HepG2 (cell line): ENCODE results near the gene MCF2L. TPM values are rescaled to one million over a fixed set of nuclear protein-coding genes. Genes with fewer than 3 reads are reported as not detected.

Source experiments
- CBX5 ChIP-seq: sonication (generic); formaldehyde crosslinking; IDR thresholded peaks from 2 replicates; pipeline ENCODE4 v1.4.0; 2020; ENCODE audit warnings: missing genetic modification reagents, borderline replicate concordance
- EP300 ChIP-seq, 3 experiments: sonication (generic) in 1 of 3; formaldehyde crosslinking in 1 of 3; IDR thresholded peaks; 2 replicates each; pipeline versions ENCODE4 v1.5.1 to v1.6.1; 2011 to 2020; ENCODE audit warnings: low read depth in 2 of 3, low read length in 2 of 3, borderline replicate concordance in 1 of 3, improper control_type of control experiment in 1 of 3, mild to moderate bottlenecking in 1 of 3, missing genetic modification reagents in 1 of 3, moderate library complexity in 1 of 3
- IKZF1 ChIP-seq: fragments of 450-650 bp; IDR thresholded peaks from 2 replicates; pipeline ENCODE4 v1.7.1; 2016
- KDM3A ChIP-seq: IDR thresholded peaks from 2 replicates; pipeline ENCODE4 v1.6.1; 2018; ENCODE audit warnings: low read depth, missing compliant biosample characterization
- KDM5B ChIP-seq: sonication (generic); formaldehyde crosslinking; IDR thresholded peaks from 2 replicates; pipeline ENCODE4 v1.4.0; 2020; ENCODE audit warnings: missing genetic modification reagents, mild to moderate bottlenecking, borderline replicate concordance
- KMT2B ChIP-seq: IDR thresholded peaks from 2 replicates; pipeline ENCODE4 v1.6.1; 2016; ENCODE audit warnings: missing genetic modification reagents, missing compliant biosample characterization
- PCBP2 ChIP-seq: fragments of 200-400 bp; formaldehyde crosslinking; optimal IDR thresholded peaks from 2 replicates; pipeline ENCODE3; 2018; ENCODE audit warnings: low read length, low read depth; ENCODE audit not compliant: poor library complexity, severe bottlenecking
- PHF21A ChIP-seq: sonication (generic); formaldehyde crosslinking; IDR thresholded peaks from 2 replicates; pipeline ENCODE4 v1.5.0; 2020; ENCODE audit warnings: mild to moderate bottlenecking, missing genetic modification reagents
- PRMT3 ChIP-seq: sonication (generic); formaldehyde crosslinking; IDR thresholded peaks from 2 replicates; pipeline ENCODE4 v1.8.1; 2022; ENCODE audit warnings: low read depth, mild to moderate bottlenecking, moderate library complexity, missing genetic modification reagents, borderline replicate concordance
- RXRB ChIP-seq: IDR thresholded peaks from 2 replicates; pipeline ENCODE4 v1.6.1; 2016; ENCODE audit warnings: borderline replicate concordance, missing genetic modification reagents, missing compliant biosample characterization
- ZEB1 ChIP-seq: IDR thresholded peaks from 2 replicates; pipeline ENCODE4 v1.6.1; 2012; ENCODE audit warnings: mild to moderate bottlenecking, low read depth, inconsistent platforms; ENCODE audit not compliant: insufficient replicate concordance
- ZFY ChIP-seq: sonication (generic); formaldehyde crosslinking; IDR thresholded peaks from 2 replicates; pipeline ENCODE4 v1.4.0; 2020; ENCODE audit warnings: missing genetic modification reagents
- polyA plus RNA-seq, 8 experiments: library from polyadenylated mRNA; depleted of rRNA in 3 of 8; stranded (reverse) in 7 of 8; unstranded in 1 of 8; fragments of >200 nt; fragmentation: Illumina TruSeq in 4 of 8; extraction: Trizol in 4 of 8; gene quantifications; 2 replicates each; pipeline versions ENCODE4 v1.2.1 to v1.2.3, GENCODE V29; 2011 to 2016; ENCODE audit warnings: low read depth in 4 of 8, missing spikeins in 1 of 8, mixed read lengths in 1 of 8; ENCODE audit not compliant: insufficient read depth in 1 of 8
- total RNA-seq, 5 experiments: library from RNA; depleted of rRNA; stranded (reverse); fragments of >200 nt; fragmentation: Illumina TruSeq; extraction: Trizol; gene quantifications; 2 replicates each; pipeline ENCODE4 v1.2.3, GENCODE V29; 2016; ENCODE audit warnings: low read depth in 1 of 5
- TF ChIP-seq, protein P1 (sequence below): sonication (generic); formaldehyde crosslinking; IDR thresholded peaks from 2 replicates; pipeline ENCODE4 v1.8.0; 2022; ENCODE audit warnings: low read depth, missing genetic modification reagents
- TF ChIP-seq, protein P2 (sequence below): sonication (generic); formaldehyde crosslinking; IDR thresholded peaks from 2 replicates; pipeline ENCODE4 v1.4.0; 2020; ENCODE audit warnings: missing genetic modification reagents, borderline replicate concordance
- TF ChIP-seq, protein P3 (sequence below): sonication (generic); formaldehyde crosslinking; IDR thresholded peaks from 2 replicates; pipeline ENCODE4 v1.4.0; 2020; ENCODE audit warnings: mild to moderate bottlenecking, missing genetic modification reagents
- TF ChIP-seq, protein P4 (sequence below): sonication (generic); formaldehyde crosslinking; IDR thresholded peaks from 2 replicates; pipeline ENCODE4 v1.8.1; 2023; ENCODE audit warnings: mild to moderate bottlenecking, missing genetic modification reagents
- TF ChIP-seq, protein P5 (sequence below): sonication (generic); formaldehyde crosslinking; IDR thresholded peaks from 2 replicates; pipeline ENCODE4 v1.8.1; 2023; ENCODE audit warnings: missing genetic modification reagents, inconsistent platforms, borderline replicate concordance

The MCF2L gene
- total and polyA plus RNA-seq, 2 of the 13 experiments (the other 11 are each of a cell fraction or from before 2014, with no cell fraction given): 19.4 to 28.4 TPM

DNA sequence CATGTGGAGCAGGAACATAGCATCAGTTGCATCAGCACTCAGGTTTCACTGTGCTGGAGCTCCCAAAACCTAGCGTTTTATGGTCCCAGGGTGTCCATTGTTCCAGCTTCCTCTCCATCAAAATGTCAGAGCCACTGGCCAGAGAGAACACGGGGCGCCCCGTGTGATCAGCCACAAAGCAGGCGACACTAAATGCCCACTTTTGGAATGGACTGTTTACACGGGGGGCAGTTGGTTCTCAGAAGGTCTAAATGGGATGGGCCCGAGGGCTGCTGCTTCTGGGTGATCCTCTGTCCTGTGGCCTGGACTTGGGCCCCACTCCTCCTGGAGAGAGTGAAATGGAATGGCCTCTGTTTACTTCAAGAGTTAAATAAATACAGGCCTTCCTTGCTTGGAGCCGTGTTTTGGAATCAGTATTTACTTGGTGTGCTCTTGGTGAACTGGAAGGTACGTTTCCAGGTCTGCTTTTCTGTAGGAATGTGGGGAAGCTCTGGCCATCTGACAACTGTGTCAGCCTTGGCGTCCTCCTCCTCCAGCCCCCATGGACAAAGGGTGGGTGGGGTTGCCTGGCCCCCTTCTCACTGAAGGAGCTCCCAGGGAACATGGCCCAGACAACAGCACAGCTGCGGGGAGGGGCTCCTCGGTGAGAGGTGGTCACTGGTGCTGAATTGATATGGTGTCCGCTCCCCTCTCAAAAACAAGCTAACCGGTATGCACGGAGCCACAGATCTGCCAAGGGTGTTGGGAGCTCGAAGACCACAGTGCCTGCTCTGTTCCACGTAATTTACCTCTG lies 16.1 kb upstream of the MCF2L start (continued):
- TF ChIP-seq PCBP2 (no peak), CBX5 (CRISPR knock-in tag) (no peak), EP300 (IDR thresholded peaks at IDR 0.05; ENCODE audit: low read depth in 2 of 2, low read length in 2 of 2) (peak in 1 of 2 experiments; percentile 81; a peak in 2 of 4 replicates), EP300 (CRISPR knock-in tag; IDR thresholded peaks at IDR 0.05; ENCODE audit: borderline replicate concordance) (no peak; the same call in 1 of the 2 replicates), KDM5B (no peak), ZEB1 (peak; percentile 19), RXRB (CRISPR knock-in tag) (peak; percentile 80), KMT2B (CRISPR knock-in tag) (no peak), KDM3A (0 out of 2 replicates have a peak, but pooled peaks have one; percentile 16), PRMT3 (CRISPR knock-in tag) (no peak; the same call in 1 of the 2 replicates), ZFY (CRISPR knock-in tag) (peak; percentile 41; the same call in 1 of the 2 replicates), IKZF1 (no peak), PHF21A (CRISPR knock-in tag) (peak; percentile 39)
- TF ChIP-seq, protein P1, sequence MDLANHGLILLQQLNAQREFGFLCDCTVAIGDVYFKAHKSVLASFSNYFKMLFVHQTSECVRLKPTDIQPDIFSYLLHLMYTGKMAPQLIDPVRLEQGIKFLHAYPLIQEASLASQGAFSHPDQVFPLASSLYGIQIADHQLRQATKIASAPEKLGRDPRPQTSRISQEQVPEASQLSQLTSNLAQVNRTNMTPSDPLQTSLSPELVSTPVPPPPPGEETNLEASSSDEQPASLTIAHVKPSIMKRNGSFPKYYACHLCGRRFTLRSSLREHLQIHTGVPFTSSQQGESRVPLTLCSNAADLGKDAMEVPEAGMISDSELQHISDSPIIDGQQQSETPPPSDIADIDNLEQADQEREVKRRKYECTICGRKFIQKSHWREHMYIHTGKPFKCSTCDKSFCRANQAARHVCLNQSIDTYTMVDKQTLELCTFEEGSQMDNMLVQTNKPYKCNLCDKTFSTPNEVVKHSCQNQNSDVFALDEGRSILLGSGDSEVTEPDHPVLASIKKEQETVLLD (CRISPR knock-in tag): no peak
- TF ChIP-seq, protein P2, sequence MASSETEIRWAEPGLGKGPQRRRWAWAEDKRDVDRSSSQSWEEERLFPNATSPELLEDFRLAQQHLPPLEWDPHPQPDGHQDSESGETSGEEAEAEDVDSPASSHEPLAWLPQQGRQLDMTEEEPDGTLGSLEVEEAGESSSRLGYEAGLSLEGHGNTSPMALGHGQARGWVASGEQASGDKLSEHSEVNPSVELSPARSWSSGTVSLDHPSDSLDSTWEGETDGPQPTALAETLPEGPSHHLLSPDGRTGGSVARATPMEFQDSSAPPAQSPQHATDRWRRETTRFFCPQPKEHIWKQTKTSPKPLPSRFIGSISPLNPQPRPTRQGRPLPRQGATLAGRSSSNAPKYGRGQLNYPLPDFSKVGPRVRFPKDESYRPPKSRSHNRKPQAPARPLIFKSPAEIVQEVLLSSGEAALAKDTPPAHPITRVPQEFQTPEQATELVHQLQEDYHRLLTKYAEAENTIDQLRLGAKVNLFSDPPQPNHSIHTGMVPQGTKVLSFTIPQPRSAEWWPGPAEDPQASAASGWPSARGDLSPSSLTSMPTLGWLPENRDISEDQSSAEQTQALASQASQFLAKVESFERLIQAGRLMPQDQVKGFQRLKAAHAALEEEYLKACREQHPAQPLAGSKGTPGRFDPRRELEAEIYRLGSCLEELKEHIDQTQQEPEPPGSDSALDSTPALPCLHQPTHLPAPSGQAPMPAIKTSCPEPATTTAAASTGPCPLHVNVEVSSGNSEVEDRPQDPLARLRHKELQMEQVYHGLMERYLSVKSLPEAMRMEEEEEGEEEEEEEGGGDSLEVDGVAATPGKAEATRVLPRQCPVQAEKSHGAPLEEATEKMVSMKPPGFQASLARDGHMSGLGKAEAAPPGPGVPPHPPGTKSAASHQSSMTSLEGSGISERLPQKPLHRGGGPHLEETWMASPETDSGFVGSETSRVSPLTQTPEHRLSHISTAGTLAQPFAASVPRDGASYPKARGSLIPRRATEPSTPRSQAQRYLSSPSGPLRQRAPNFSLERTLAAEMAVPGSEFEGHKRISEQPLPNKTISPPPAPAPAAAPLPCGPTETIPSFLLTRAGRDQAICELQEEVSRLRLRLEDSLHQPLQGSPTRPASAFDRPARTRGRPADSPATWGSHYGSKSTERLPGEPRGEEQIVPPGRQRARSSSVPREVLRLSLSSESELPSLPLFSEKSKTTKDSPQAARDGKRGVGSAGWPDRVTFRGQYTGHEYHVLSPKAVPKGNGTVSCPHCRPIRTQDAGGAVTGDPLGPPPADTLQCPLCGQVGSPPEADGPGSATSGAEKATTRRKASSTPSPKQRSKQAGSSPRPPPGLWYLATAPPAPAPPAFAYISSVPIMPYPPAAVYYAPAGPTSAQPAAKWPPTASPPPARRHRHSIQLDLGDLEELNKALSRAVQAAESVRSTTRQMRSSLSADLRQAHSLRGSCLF (CRISPR knock-in tag): no peak
- TF ChIP-seq, protein P3, sequence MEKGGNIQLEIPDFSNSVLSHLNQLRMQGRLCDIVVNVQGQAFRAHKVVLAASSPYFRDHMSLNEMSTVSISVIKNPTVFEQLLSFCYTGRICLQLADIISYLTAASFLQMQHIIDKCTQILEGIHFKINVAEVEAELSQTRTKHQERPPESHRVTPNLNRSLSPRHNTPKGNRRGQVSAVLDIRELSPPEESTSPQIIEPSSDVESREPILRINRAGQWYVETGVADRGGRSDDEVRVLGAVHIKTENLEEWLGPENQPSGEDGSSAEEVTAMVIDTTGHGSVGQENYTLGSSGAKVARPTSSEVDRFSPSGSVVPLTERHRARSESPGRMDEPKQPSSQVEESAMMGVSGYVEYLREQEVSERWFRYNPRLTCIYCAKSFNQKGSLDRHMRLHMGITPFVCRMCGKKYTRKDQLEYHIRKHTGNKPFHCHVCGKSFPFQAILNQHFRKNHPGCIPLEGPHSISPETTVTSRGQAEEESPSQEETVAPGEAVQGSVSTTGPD (CRISPR knock-in tag): 0 out of 2 replicates have a peak, but pooled peaks have one; percentile 18
- TF ChIP-seq, protein P4, sequence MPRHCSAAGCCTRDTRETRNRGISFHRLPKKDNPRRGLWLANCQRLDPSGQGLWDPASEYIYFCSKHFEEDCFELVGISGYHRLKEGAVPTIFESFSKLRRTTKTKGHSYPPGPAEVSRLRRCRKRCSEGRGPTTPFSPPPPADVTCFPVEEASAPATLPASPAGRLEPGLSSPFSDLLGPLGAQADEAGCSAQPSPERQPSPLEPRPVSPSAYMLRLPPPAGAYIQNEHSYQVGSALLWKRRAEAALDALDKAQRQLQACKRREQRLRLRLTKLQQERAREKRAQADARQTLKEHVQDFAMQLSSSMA (CRISPR knock-in tag): peak; percentile 52; the same call in 1 of the 2 replicates
- TF ChIP-seq, protein P5, sequence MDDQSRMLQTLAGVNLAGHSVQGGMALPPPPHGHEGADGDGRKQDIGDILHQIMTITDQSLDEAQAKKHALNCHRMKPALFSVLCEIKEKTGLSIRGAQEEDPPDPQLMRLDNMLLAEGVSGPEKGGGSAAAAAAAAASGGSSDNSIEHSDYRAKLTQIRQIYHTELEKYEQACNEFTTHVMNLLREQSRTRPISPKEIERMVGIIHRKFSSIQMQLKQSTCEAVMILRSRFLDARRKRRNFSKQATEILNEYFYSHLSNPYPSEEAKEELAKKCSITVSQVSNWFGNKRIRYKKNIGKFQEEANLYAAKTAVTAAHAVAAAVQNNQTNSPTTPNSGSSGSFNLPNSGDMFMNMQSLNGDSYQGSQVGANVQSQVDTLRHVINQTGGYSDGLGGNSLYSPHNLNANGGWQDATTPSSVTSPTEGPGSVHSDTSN (CRISPR knock-in tag): no peak
